ENCODE data around the gene ZNF217. TPM values are rescaled to one million over a fixed set of nuclear protein-coding genes. Genes with fewer than 3 reads are reported as not detected.

The ZNF217 gene
- total and polyA plus RNA-seq, 9 of the 15 experiments (the other 6 are each of a cell fraction or from before 2014, with no cell fraction given) = 3.0 to 41.8 (median 16.8) TPM

DNA sequence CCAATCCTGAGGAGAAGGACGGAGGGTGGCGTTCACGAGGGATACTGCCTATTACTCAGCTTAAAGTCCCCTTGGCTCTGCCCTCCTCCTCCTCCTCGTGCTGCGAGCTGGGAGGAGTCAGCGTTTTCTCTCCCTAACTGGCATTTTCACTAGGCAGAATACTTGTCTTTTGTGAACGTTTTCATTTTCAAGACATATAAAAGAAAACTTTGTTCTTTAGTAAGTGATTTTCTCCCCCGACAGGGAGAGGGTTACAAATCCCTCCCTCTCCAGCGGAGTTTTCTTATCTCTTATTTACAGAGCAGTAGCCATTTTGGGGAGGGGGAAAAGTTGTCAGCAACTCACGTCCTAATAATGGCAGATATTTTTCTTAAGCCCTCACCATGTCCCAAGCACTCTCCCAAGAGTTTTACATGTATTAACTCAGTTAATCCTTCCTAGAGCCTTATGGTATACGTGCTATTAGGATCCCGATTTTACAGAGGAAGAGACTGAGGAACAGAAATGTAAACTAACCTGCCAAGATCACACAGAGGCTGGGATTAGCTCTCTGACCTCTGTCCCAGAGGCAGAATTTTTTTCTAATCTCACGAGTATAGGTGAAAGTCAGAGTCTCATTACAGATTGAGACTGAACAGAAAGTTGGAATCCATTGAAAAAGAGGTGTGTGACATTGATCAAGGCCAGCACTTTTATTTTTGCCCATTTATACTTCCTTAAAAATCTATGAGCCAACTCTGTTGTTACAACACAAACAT lies 30.0 kb upstream of the ZNF217 start (continued):
- TF ChIP-seq, protein P1, sequence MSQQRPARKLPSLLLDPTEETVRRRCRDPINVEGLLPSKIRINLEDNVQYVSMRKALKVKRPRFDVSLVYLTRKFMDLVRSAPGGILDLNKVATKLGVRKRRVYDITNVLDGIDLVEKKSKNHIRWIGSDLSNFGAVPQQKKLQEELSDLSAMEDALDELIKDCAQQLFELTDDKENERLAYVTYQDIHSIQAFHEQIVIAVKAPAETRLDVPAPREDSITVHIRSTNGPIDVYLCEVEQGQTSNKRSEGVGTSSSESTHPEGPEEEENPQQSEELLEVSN (IDR thresholded peaks at IDR 0.05; ENCODE audit: borderline replicate concordance in 1 of 2, extremely low read depth in 1 of 2, insufficient read depth in 1 of 2, insufficient read length in 1 of 2, low read depth in 1 of 2, low read length in 1 of 2, poor library complexity in 1 of 2, severe bottlenecking in 1 of 2) = peak; percentile 18 to 77
- TF ChIP-seq SETDB1 (IDR thresholded peaks at IDR 0.05; ENCODE audit: low read length) = no peak
- TF ChIP-seq, protein P2, sequence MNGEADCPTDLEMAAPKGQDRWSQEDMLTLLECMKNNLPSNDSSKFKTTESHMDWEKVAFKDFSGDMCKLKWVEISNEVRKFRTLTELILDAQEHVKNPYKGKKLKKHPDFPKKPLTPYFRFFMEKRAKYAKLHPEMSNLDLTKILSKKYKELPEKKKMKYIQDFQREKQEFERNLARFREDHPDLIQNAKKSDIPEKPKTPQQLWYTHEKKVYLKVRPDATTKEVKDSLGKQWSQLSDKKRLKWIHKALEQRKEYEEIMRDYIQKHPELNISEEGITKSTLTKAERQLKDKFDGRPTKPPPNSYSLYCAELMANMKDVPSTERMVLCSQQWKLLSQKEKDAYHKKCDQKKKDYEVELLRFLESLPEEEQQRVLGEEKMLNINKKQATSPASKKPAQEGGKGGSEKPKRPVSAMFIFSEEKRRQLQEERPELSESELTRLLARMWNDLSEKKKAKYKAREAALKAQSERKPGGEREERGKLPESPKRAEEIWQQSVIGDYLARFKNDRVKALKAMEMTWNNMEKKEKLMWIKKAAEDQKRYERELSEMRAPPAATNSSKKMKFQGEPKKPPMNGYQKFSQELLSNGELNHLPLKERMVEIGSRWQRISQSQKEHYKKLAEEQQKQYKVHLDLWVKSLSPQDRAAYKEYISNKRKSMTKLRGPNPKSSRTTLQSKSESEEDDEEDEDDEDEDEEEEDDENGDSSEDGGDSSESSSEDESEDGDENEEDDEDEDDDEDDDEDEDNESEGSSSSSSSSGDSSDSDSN (IDR thresholded peaks at IDR 0.05; ENCODE audit: borderline replicate concordance in 1 of 2, low read depth in 2 of 2, low read length in 2 of 2) = 0 out of 4 replicates have a peak, but pooled peaks of 1 of the 2 experiments have one; percentile 35
- TF ChIP-seq ZNF668 (CRISPR knock-in tag; IDR thresholded peaks at IDR 0.05) = 0 out of 2 replicates have a peak, but pooled peaks have one; percentile 55
- TF ChIP-seq ZNF263 (CRISPR knock-in tag; IDR thresholded peaks at IDR 0.05; ENCODE audit: borderline replicate concordance) = peak; percentile 57; the same call in 1 of the 2 replicates
- TF ChIP-seq MTA3 (IDR thresholded peaks at IDR 0.05; ENCODE audit: borderline replicate concordance) = 0 out of 2 replicates have a peak, but pooled peaks have one; percentile 62
- TF ChIP-seq KLF1 (tag; IDR thresholded peaks at IDR 0.05) = no peak
- no peak for TF ChIP-seq LARP7 (IDR thresholded peaks at IDR 0.05)
- TF ChIP-seq, protein P3, sequence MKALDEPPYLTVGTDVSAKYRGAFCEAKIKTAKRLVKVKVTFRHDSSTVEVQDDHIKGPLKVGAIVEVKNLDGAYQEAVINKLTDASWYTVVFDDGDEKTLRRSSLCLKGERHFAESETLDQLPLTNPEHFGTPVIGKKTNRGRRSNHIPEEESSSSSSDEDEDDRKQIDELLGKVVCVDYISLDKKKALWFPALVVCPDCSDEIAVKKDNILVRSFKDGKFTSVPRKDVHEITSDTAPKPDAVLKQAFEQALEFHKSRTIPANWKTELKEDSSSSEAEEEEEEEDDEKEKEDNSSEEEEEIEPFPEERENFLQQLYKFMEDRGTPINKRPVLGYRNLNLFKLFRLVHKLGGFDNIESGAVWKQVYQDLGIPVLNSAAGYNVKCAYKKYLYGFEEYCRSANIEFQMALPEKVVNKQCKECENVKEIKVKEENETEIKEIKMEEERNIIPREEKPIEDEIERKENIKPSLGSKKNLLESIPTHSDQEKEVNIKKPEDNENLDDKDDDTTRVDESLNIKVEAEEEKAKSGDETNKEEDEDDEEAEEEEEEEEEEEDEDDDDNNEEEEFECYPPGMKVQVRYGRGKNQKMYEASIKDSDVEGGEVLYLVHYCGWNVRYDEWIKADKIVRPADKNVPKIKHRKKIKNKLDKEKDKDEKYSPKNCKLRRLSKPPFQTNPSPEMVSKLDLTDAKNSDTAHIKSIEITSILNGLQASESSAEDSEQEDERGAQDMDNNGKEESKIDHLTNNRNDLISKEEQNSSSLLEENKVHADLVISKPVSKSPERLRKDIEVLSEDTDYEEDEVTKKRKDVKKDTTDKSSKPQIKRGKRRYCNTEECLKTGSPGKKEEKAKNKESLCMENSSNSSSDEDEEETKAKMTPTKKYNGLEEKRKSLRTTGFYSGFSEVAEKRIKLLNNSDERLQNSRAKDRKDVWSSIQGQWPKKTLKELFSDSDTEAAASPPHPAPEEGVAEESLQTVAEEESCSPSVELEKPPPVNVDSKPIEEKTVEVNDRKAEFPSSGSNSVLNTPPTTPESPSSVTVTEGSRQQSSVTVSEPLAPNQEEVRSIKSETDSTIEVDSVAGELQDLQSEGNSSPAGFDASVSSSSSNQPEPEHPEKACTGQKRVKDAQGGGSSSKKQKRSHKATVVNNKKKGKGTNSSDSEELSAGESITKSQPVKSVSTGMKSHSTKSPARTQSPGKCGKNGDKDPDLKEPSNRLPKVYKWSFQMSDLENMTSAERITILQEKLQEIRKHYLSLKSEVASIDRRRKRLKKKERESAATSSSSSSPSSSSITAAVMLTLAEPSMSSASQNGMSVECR (CRISPR knock-in tag; IDR thresholded peaks at IDR 0.05) = no peak
- TF ChIP-seq, protein P4, sequence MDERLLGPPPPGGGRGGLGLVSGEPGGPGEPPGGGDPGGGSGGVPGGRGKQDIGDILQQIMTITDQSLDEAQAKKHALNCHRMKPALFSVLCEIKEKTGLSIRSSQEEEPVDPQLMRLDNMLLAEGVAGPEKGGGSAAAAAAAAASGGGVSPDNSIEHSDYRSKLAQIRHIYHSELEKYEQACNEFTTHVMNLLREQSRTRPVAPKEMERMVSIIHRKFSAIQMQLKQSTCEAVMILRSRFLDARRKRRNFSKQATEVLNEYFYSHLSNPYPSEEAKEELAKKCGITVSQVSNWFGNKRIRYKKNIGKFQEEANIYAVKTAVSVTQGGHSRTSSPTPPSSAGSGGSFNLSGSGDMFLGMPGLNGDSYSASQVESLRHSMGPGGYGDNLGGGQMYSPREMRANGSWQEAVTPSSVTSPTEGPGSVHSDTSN (CRISPR knock-in tag; IDR thresholded peaks at IDR 0.05; ENCODE audit: low read depth) = no peak
- TF ChIP-seq, protein P4 (tag; conservative IDR thresholded peaks at IDR 0.05; ENCODE audit: low read depth) = peak; percentile 41; the same call in 1 of the 2 replicates
- peak in 1 of 2 experiments; percentile 46; a peak in 2 of 4 replicates for TF ChIP-seq TEAD1 (CRISPR knock-in tag; IDR thresholded peaks at IDR 0.05)
- TF ChIP-seq SMAD1 (IDR thresholded peaks at IDR 0.05; ENCODE audit: low read depth, low read length, partially characterized antibody) = no peak
- TF ChIP-seq HCFC1 (IDR thresholded peaks at IDR 0.05; ENCODE audit: low read depth, low read length) = no peak
- TF ChIP-seq POLR2AphosphoS5 (IDR thresholded peaks at IDR 0.05; ENCODE audit: control insufficient read depth, insufficient read depth, low read depth, low read length) = peak; percentile 59; the same call in 1 of the 2 replicates
